ENCODE results near the gene GIMAP6.
"Not testable (repeated sequence)": the region's sequence is repeated elsewhere in the genome, so short reads cannot be mapped to it uniquely, and the experiment has no call there.

Gene GIMAP6

GRCh38 chr7:150585199-150585598 lies 47.0 kb downstream of the GIMAP6 start:
- no peak for DNase-seq (ENCODE audit: low read depth)

- DNase-seq (ENCODE audit: low read depth), result no peak
These were observed 51.4 kb downstream of the GIMAP6 start for GRCh38 chr7:150580638-150581394.

GRCh38 chr7:150579979-150580637 lies 52.1 kb downstream of the GIMAP6 start:
- not testable (repeated sequence) for DNase-seq (ENCODE audit: low read depth)

Data from stromal cell of bone marrow (primary cell).